ENCODE results near the gene COX15.

DNA sequence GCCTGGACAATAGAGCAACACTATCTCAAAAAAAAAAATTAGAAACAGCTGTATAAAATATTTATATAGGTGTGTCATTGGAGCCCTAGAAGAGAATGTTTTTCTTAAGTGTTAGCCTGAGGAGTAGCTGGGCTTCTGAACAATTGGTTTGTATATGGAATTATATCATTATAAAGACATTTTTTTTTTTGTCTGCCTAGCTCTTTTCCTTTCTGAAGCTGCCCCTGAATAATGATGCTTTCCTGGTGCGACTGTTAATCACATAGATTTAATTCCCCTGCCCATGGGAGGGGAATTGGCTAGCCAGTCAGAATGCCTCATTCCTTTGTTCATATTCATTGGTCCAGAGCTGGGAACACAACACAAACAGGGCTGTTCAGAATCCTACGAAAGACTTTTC, 36.6 kb upstream of the COX15 start:
- TF ChIP-seq EZH2 (IDR thresholded peaks at IDR 0.05; ENCODE audit: insufficient read depth, poor library complexity, severe bottlenecking) (no peak), EZH2phosphoT487 (IDR thresholded peaks at IDR 0.05; ENCODE audit: insufficient read depth, low read depth) (no peak)
